Activated T-cell treated with anti-CD3 and anti-CD28 coated beads, Interleukin-2, amount 50 U/mL, for 4 hours (primary cell): ENCODE results near the gene OAT. TPM values are rescaled to one million over a fixed set of nuclear protein-coding genes. Genes with fewer than 3 reads are reported as not detected.
"Not testable (repeated sequence)": the region's sequence is repeated elsewhere in the genome, so short reads cannot be mapped to it uniquely, and the experiment has no call there.

ENCODE experiments used
- ATAC-seq, 2 donors: fragments of 200-7000 bp; cut with Tn5 transposase; one replicate each; pipeline ENCODE4 v1.10.0; 2021
- DNase-seq: peaks from one replicate; pipeline ENCODE4 v3.0.0-alpha.2; 2020
- H3K27me3 Mint-ChIP-seq: one replicate; pipeline ENCODE4 v1.8.0; 2021; ENCODE audit warnings: low read depth, mixed read lengths
- H3K36me3 Mint-ChIP-seq: one replicate; pipeline ENCODE4 v1.8.0; 2022; ENCODE audit warnings: mixed read lengths; ENCODE audit not compliant: insufficient read depth
- H3K4me1 Mint-ChIP-seq: one replicate; pipeline ENCODE4 v1.8.0; 2021; ENCODE audit warnings: low read depth, mixed read lengths
- H3K4me3 Mint-ChIP-seq: one replicate; pipeline ENCODE4 v1.8.0; 2021; ENCODE audit warnings: mild to moderate bottlenecking, moderate library complexity, mixed read lengths
- H3K9me3 Mint-ChIP-seq: one replicate; pipeline ENCODE4 v1.8.0; 2021; ENCODE audit warnings: mixed read lengths
- total RNA-seq, 3 donors: library from RNA; stranded (reverse); gene quantifications; one replicate each; pipeline ENCODE4 v1.2.1, GENCODE V29; 2021

Gene OAT
- total RNA-seq, 3 donors from 2014 or later, result 42.9 to 50.5 (median 46.8) TPM

- Mint-ChIP-seq H3K36me3 (no peaks in the 10 kb centered on the region), H3K27me3 (peaks cover 7% of the 10 kb centered on the region), H3K4me1 (no peaks in the 10 kb centered on the region), H3K4me3 (no peak overlapping the region), H3K9me3 (no peaks in the 10 kb centered on the region)
- DNase-seq (no peak), ATAC-seq (no peak)
Observed at GRCh38 chr10:124370426-124370825, 48.3 kb downstream of the OAT start.

GRCh38 chr10:124369986-124370385, 48.7 kb downstream of the OAT start:
- DNase-seq, result no peak
- no peaks in the 10 kb centered on the region for H3K4me1 Mint-ChIP-seq
- no peak for ATAC-seq
- H3K36me3 Mint-ChIP-seq, result no peaks in the 10 kb centered on the region
- no peaks in the 10 kb centered on the region for H3K9me3 Mint-ChIP-seq
- H3K27me3 Mint-ChIP-seq, result peaks cover 7% of the 10 kb centered on the region
- H3K4me3 Mint-ChIP-seq, result no peak overlapping the region

DNA sequence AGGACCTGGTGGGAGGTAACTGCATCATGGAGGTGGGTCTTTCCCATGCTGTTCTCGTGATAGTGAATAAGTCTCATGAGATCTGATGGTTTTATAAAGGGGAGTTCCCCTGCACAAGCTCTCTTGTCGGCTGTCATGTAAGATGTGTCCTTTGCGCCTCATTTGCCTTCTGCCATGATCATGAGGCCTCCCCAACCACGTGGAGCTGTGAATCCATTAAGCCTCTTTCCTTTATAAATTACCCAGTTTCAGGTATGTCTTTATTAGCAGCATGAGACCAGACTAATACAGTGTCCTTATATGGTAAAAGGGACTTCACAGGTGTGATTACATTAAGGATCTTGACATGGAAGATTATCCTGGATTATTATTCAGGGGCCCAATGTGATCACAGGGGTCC, 49.2 kb downstream of the OAT start:
- not testable (repeated sequence) for H3K4me1 Mint-ChIP-seq, H3K27me3 Mint-ChIP-seq, H3K4me3 Mint-ChIP-seq

GRCh38 chr10:124369066-124369465, 49.7 kb downstream of the OAT start:
- Mint-ChIP-seq H3K36me3 (no peaks in the 10 kb centered on the region), H3K4me3 (no peak overlapping the region), H3K4me1 (no peaks in the 10 kb centered on the region), H3K9me3 (no peaks in the 10 kb centered on the region), H3K27me3 (peaks cover 7% of the 10 kb centered on the region)
- ATAC-seq (no peak), DNase-seq (no peak)

More for the DNA sequence above, 49.2 kb downstream of the OAT start:
- H3K9me3 Mint-ChIP-seq, ATAC-seq, H3K36me3 Mint-ChIP-seq, DNase-seq: not testable (repeated sequence)

DNA sequence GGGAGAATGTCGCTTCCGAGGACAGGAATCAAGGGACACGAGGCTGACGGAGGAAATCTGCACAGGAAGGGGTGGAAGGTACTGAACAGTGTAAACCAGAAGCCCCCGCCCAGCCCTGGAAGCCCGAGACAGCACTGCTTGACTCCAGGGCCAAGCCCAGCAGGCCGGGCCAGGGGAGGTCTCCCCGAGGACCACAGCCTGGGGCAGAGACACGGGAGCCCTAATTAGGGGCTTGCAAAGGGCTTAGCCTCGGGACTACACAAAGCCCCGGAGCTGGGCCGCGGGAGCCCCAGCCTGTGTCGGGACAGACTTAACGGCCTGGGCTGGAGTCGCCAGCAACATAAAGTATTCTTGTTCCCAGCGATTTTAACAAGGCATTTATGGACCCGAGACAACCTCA, 50.8 kb downstream of the OAT start:
- no peak for ATAC-seq
- DNase-seq, result no peak
- Mint-ChIP-seq H3K36me3 (no peaks in the 10 kb centered on the region), H3K27me3 (peaks cover 5% of the 10 kb centered on the region), H3K4me3 (no peak overlapping the region), H3K9me3 (no peaks in the 10 kb centered on the region), H3K4me1 (no peaks in the 10 kb centered on the region)

GRCh38 chr10:124367414-124367813, 51.3 kb downstream of the OAT start:
- H3K4me3 Mint-ChIP-seq, result no peak overlapping the region
- ATAC-seq, result no peak
- no peaks in the 10 kb centered on the region for H3K36me3 Mint-ChIP-seq
- H3K4me1 Mint-ChIP-seq, result no peaks in the 10 kb centered on the region
- peaks cover 5% of the 10 kb centered on the region for H3K27me3 Mint-ChIP-seq
- DNase-seq, result no peak
- no peaks in the 10 kb centered on the region for H3K9me3 Mint-ChIP-seq

DNA sequence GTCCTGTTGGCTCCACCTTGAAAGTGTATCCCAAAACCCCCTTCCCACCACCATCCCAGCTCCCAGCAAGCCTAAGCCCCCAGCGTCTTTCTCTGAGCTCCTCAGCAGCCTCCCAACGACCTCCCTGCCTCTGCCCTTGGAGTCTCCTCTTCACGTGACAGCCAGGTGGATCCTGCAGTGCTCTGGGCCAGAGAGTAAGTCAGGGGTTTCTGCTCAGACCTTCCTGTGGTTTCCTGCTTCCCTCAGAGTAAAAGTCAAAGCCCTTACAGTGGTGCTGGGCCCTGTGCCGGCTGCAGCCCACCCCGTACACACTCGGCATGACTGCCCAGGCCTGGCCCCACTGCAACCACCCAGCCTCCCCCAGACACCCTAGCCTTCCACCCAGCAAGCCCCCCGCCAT, 51.9 kb downstream of the OAT start:
- H3K4me3 Mint-ChIP-seq, result no peak overlapping the region
- H3K27me3 Mint-ChIP-seq, result peaks cover 5% of the 10 kb centered on the region
- DNase-seq, result no peak
- H3K36me3 Mint-ChIP-seq, result no peaks in the 10 kb centered on the region
- no peak for ATAC-seq
- no peaks in the 10 kb centered on the region for H3K4me1 Mint-ChIP-seq
- H3K9me3 Mint-ChIP-seq, result no peaks in the 10 kb centered on the region

- peaks cover 5% of the 10 kb centered on the region for H3K27me3 Mint-ChIP-seq
- ATAC-seq (no peak), DNase-seq (no peak)
- no peaks in the 10 kb centered on the region for H3K36me3 Mint-ChIP-seq
- no peak overlapping the region for H3K4me3 Mint-ChIP-seq
- no peaks in the 10 kb centered on the region for H3K4me1 Mint-ChIP-seq
- H3K9me3 Mint-ChIP-seq, result no peaks in the 10 kb centered on the region
Observed at GRCh38 chr10:124366343-124366742, 52.4 kb downstream of the OAT start.

- Mint-ChIP-seq H3K9me3 (peaks cover 6% of the 10 kb centered on the region), H3K4me1 (no peaks in the 10 kb centered on the region), H3K36me3 (peaks cover 4% of the 10 kb centered on the region), H3K27me3 (peaks cover 5% of the 10 kb centered on the region), H3K4me3 (no peak overlapping the region)
- no peak for ATAC-seq
- no peak for DNase-seq
Observed at GRCh38 chr10:124364674-124365073, 54.0 kb downstream of the OAT start.

GRCh38 chr10:124362568-124362967, 56.2 kb downstream of the OAT start:
- ATAC-seq (no peak), DNase-seq (no peak)
- Mint-ChIP-seq H3K4me1 (no peaks in the 10 kb centered on the region), H3K9me3 (peaks cover 18% of the 10 kb centered on the region), H3K36me3 (peaks cover 6% of the 10 kb centered on the region), H3K27me3 (peaks cover 9% of the 10 kb centered on the region), H3K4me3 (no peak overlapping the region)

- Mint-ChIP-seq H3K4me1 (peaks cover 4% of the 10 kb centered on the region), H3K27me3 (peaks cover 4% of the 10 kb centered on the region), H3K4me3 (no peak overlapping the region), H3K9me3 (peaks cover 18% of the 10 kb centered on the region), H3K36me3 (peaks cover 6% of the 10 kb centered on the region)
- DNase-seq, result no peak
- no peak for ATAC-seq
Observed at GRCh38 chr10:124359336-124359832, 59.3 kb downstream of the OAT start.

DNA sequence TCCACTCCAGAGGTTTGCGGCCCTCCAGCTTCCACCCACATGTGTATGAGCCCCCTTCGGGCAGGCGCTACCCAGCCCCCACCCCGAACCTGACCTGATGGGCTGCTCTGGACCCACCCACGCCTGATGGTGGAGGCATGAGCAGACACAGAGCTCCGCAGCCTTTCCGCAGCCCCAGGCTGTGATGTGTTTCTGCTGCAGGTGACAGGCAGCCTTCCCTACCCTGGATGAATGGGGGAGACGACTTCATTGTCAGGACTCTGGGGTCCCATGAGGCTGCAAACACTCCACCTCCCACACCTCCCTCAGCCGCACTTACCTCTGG, 61.2 kb downstream of the OAT start:
- Mint-ChIP-seq H3K4me1 (peaks cover 4% of the 10 kb centered on the region), H3K9me3 (peaks cover 18% of the 10 kb centered on the region), H3K36me3 (peaks cover 6% of the 10 kb centered on the region), H3K27me3 (peaks cover 8% of the 10 kb centered on the region), H3K4me3 (no peak overlapping the region)
- no peak for ATAC-seq
- DNase-seq, result no peak

- peaks cover 6% of the 10 kb centered on the region for H3K36me3 Mint-ChIP-seq
- peaks cover 8% of the 10 kb centered on the region for H3K27me3 Mint-ChIP-seq
- no peak for ATAC-seq
- no peak for DNase-seq
- no peak overlapping the region for H3K4me3 Mint-ChIP-seq
- H3K4me1 Mint-ChIP-seq, result peaks cover 4% of the 10 kb centered on the region
- peaks cover 18% of the 10 kb centered on the region for H3K9me3 Mint-ChIP-seq
Observed at GRCh38 chr10:124356701-124357560, 61.8 kb downstream of the OAT start.

GRCh38 chr10:124354411-124355382, 64.0 kb downstream of the OAT start:
- Mint-ChIP-seq H3K4me3 (peak overlapping the region; percentile 82), H3K9me3 (peaks cover 13% of the 10 kb centered on the region), H3K36me3 (peaks cover 2% of the 10 kb centered on the region), H3K27me3 (peaks cover 11% of the 10 kb centered on the region), H3K4me1 (peaks cover 4% of the 10 kb centered on the region)
- ATAC-seq, result peak; percentile 80 to 87
- no peak for DNase-seq
